ENCODE measurements around the gene RASA3.

- TF ChIP-seq, protein P1, sequence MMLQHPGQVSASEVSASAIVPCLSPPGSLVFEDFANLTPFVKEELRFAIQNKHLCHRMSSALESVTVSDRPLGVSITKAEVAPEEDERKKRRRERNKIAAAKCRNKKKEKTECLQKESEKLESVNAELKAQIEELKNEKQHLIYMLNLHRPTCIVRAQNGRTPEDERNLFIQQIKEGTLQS (CRISPR knock-in tag; conservative IDR thresholded peaks at IDR 0.05), result no peak
- TF ChIP-seq CTCF (IDR thresholded peaks at IDR 0.05), result no peak
- no peak for TF ChIP-seq NR1H2 (CRISPR knock-in tag; IDR thresholded peaks at IDR 0.05)
- TF ChIP-seq ZNF138 (CRISPR knock-in tag; conservative IDR thresholded peaks at IDR 0.05), result no peak
- no peak for TF ChIP-seq NFATC4 (CRISPR knock-in tag; IDR thresholded peaks at IDR 0.05)
- TF ChIP-seq GABPB1 (CRISPR knock-in tag; IDR thresholded peaks at IDR 0.05), result no peak
- TF ChIP-seq, protein P2, sequence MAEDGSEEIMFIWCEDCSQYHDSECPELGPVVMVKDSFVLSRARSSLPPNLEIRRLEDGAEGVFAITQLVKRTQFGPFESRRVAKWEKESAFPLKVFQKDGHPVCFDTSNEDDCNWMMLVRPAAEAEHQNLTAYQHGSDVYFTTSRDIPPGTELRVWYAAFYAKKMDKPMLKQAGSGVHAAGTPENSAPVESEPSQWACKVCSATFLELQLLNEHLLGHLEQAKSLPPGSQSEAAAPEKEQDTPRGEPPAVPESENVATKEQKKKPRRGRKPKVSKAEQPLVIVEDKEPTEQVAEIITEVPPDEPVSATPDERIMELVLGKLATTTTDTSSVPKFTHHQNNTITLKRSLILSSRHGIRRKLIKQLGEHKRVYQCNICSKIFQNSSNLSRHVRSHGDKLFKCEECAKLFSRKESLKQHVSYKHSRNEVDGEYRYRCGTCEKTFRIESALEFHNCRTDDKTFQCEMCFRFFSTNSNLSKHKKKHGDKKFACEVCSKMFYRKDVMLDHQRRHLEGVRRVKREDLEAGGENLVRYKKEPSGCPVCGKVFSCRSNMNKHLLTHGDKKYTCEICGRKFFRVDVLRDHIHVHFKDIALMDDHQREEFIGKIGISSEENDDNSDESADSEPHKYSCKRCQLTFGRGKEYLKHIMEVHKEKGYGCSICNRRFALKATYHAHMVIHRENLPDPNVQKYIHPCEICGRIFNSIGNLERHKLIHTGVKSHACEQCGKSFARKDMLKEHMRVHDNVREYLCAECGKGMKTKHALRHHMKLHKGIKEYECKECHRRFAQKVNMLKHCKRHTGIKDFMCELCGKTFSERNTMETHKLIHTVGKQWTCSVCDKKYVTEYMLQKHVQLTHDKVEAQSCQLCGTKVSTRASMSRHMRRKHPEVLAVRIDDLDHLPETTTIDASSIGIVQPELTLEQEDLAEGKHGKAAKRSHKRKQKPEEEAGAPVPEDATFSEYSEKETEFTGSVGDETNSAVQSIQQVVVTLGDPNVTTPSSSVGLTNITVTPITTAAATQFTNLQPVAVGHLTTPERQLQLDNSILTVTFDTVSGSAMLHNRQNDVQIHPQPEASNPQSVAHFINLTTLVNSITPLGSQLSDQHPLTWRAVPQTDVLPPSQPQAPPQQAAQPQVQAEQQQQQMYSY (CRISPR knock-in tag; IDR thresholded peaks at IDR 0.05), result no peak
- no peak for TF ChIP-seq CBFB (CRISPR knock-in tag; IDR thresholded peaks at IDR 0.05; ENCODE audit: low read depth)
- TF ChIP-seq TEAD4 (CRISPR knock-in tag; IDR thresholded peaks at IDR 0.05), result no peak
- TF ChIP-seq ZBTB21 (CRISPR knock-in tag; IDR thresholded peaks at IDR 0.05; ENCODE audit: borderline replicate concordance), result no peak
Observed at GRCh38 chr13:114070098-114070799, 62.2 kb downstream of the RASA3 start.
